A549 (cell line): Measurements from ENCODE around the gene HOXB4. TPM values are rescaled to one million over a fixed set of nuclear protein-coding genes. Genes with fewer than 3 reads are reported as not detected.

Experiments
- ATAC-seq, 2 experiments: fragments of 200-7000 bp in 1 of 2; fragments of >200 bp in 1 of 2; cut with Nextera tagmentation in 1 of 2; cut with Tn5 transposase in 1 of 2; 3 replicates each; pipeline versions ENCODE4 v1.8.0 to v1.9.1; 2018 to 2020; ENCODE audit warnings: mild to moderate bottlenecking in 1 of 2, moderate library complexity in 1 of 2
- CTCF ChIA-PET: fragments of 300-600 bp; sonication (Branson Sonifier 250); formaldehyde crosslinking; extraction: SDS; loops from one replicate; lab custom pipeline; 2021; ENCODE audit warnings: antibody characterized with exemption, inconsistent platforms; lab: Yijun Ruan, JAX
- POLR2A ChIA-PET: fragments of 350-600 bp; formaldehyde crosslinking; extraction: SDS; loops from one replicate; lab custom pipeline; 2021; ENCODE audit warnings: antibody characterized with exemption, inconsistent platforms; lab: Yijun Ruan, JAX
- DNase-seq, 2 experiments: peaks; one replicate each; pipeline versions ENCODE4 v3.0.0 to v3.0.0-alpha.2; 2011 to 2016; ENCODE audit warnings: low read depth in 1 of 2, low spot score in 1 of 2
- FAIRE-seq: peaks from 2 replicates; lab custom pipeline; 2011; peaks lifted over from hg19 to GRCh38; lab: Jason Lieb, UNC
- H3K27ac ChIP-seq, 2 experiments: fragments of >200 bp; sonication (Bioruptor Twin); formaldehyde crosslinking; 3 replicates each; pipeline ENCODE4 v1.5.1; 2016 to 2017
- H3K4me1 ChIP-seq: fragments of >200 bp; sonication (Bioruptor Twin); formaldehyde crosslinking; 3 replicates; pipeline ENCODE4 v1.6.1; 2016
- H3K4me2 ChIP-seq: fragments of >200 bp; sonication (Bioruptor Twin); formaldehyde crosslinking; 3 replicates; pipeline ENCODE4 v1.6.1; 2016
- H3K4me3 ChIP-seq: fragments of >200 bp; sonication (Bioruptor Twin); formaldehyde crosslinking; 3 replicates; pipeline ENCODE4 v1.5.1; 2016
- H3K9me3 ChIP-seq: fragments of >200 bp; sonication (Bioruptor Twin); formaldehyde crosslinking; 3 replicates; pipeline ENCODE4 v1.6.1; 2016
- CBX2 ChIP-seq: fragments of 200-600 bp; sonication (generic); IDR thresholded peaks from 2 replicates; pipeline ENCODE4 v1.6.1; 2016; ENCODE audit warnings: low read depth, mild to moderate bottlenecking, borderline replicate concordance
- CHD2 ChIP-seq: fragments of 150-350 bp; IDR thresholded peaks from 2 replicates; pipeline ENCODE4 v1.6.1; 2014; ENCODE audit warnings: low read length; ENCODE audit not compliant: partially characterized antibody
- EP300 ChIP-seq, 2 experiments: fragments of >200 bp; sonication (Bioruptor Twin); formaldehyde crosslinking; IDR thresholded peaks; 2 replicates in 1 of 2; 3 replicates in 1 of 2; pipeline ENCODE4 v1.6.1; 2016 to 2017
- FOSL2 ChIP-seq, 2 experiments: fragments of 450-650 bp in 1 of 2; fragments of >200 bp in 1 of 2; sonication (Bioruptor Twin) in 1 of 2; formaldehyde crosslinking; IDR thresholded peaks; 2 replicates each; pipeline versions ENCODE4 v1.5.0 to v1.6.1; 2016 to 2020; ENCODE audit warnings: mild to moderate bottlenecking in 1 of 2, moderate library complexity in 1 of 2
- HDAC2 ChIP-seq: fragments of 200-600 bp; sonication (generic); IDR thresholded peaks from 2 replicates; pipeline ENCODE4 v1.6.1; 2016
- HEYL ChIP-seq: fragments of 250-450 bp; sonication (Bioruptor Pico); IDR thresholded peaks from 2 replicates; pipeline ENCODE4 v1.8.0; 2021; ENCODE audit warnings: mild to moderate bottlenecking, moderate library complexity
- HMGXB4 ChIP-seq: fragments of 250-450 bp; sonication (Bioruptor Pico); IDR thresholded peaks from 2 replicates; pipeline ENCODE4 v1.5.0; 2021; ENCODE audit warnings: mild to moderate bottlenecking, moderate library complexity, borderline replicate concordance
- HOXA7 ChIP-seq: fragments of 250-450 bp; sonication (Bioruptor Pico); IDR thresholded peaks from 2 replicates; pipeline ENCODE4 v1.5.0; 2020; ENCODE audit warnings: mild to moderate bottlenecking, moderate library complexity
- JUNB ChIP-seq: fragments of >200 bp; sonication (Bioruptor Twin); formaldehyde crosslinking; IDR thresholded peaks from 2 replicates; pipeline ENCODE4 v1.6.1; 2016
- MAFK ChIP-seq: fragments of 450-650 bp; IDR thresholded peaks from 2 replicates; pipeline ENCODE4 v1.6.1; 2014; ENCODE audit not compliant: partially characterized antibody
- MYC ChIP-seq: IDR thresholded peaks from 2 replicates; pipeline ENCODE4 v1.6.1; 2012; ENCODE audit warnings: mild to moderate bottlenecking, inconsistent platforms, low read length, improper control_type of control experiment, borderline replicate concordance
- REST ChIP-seq: fragments of 200-600 bp; sonication (generic); IDR thresholded peaks from 2 replicates; pipeline ENCODE4 v1.6.1; 2016; ENCODE audit warnings: antibody characterized with exemption, mild to moderate bottlenecking, moderate library complexity
- RNF2 ChIP-seq: fragments of 200-600 bp; sonication (generic); IDR thresholded peaks from 2 replicates; pipeline ENCODE4 v1.6.1; 2016; ENCODE audit warnings: low read depth, mild to moderate bottlenecking, antibody characterized with exemption, moderate library complexity, borderline replicate concordance
- SMC3 ChIP-seq: fragments of >200 bp; sonication (Bioruptor Twin); formaldehyde crosslinking; IDR thresholded peaks from 3 replicates; pipeline ENCODE4 v1.6.1; 2018; ENCODE audit warnings: inconsistent platforms
- SREBF2 ChIP-seq: fragments of 450-650 bp; IDR thresholded peaks from 2 replicates; pipeline ENCODE4 v1.6.1; 2014; ENCODE audit warnings: mild to moderate bottlenecking, moderate library complexity
- TFCP2L1 ChIP-seq: fragments of 250-450 bp; sonication (Bioruptor Pico); IDR thresholded peaks from 2 replicates; pipeline ENCODE4 v1.5.0; 2021; ENCODE audit warnings: mild to moderate bottlenecking
- TP53 ChIP-seq: fragments of 250-450 bp; sonication (Bioruptor Pico); IDR thresholded peaks from 2 replicates; pipeline ENCODE4 v1.5.0; 2021; ENCODE audit warnings: mild to moderate bottlenecking, moderate library complexity
- ZFP36 ChIP-seq: fragments of 450-650 bp; IDR thresholded peaks from 2 replicates; pipeline ENCODE4 v1.6.1; 2014; ENCODE audit warnings: borderline replicate concordance; ENCODE audit not compliant: partially characterized antibody
- WGBS: methylation state at CpG from one replicate; pipeline ENCODE4 v1.1.6; 2017; ENCODE audit errors: missing lambda C conversion rate; 5-methylcytosine and 5-hydroxymethylcytosine counted together
- polyA plus RNA-seq, 4 experiments: library from polyadenylated mRNA; depleted of rRNA in 3 of 4; stranded (reverse); fragments of >200 nt; fragmentation: RNase III in 1 of 4; extraction: RNeasy Plus Mini Kit Qiagen cat#74134 plus additional on column Dnase treatment in 1 of 4; gene quantifications; 2 replicates in 3 of 4; 3 replicates in 1 of 4; pipeline ENCODE4 v1.2.3, GENCODE V29; 2011 to 2017
- TF ChIP-seq, protein P1 (sequence below): IDR thresholded peaks from 2 replicates; pipeline ENCODE4 v1.6.1; 2012
- TF ChIP-seq, protein P2 (sequence below): fragments of >200 bp; sonication (Bioruptor Twin); formaldehyde crosslinking; IDR thresholded peaks from 3 replicates; pipeline ENCODE4 v1.6.1; 2016

Gene HOXB4
- polyA plus RNA-seq, 2 of the 4 experiments (the other 2 are of a cell fraction): 0.30 to 0.74 TPM

DNA sequence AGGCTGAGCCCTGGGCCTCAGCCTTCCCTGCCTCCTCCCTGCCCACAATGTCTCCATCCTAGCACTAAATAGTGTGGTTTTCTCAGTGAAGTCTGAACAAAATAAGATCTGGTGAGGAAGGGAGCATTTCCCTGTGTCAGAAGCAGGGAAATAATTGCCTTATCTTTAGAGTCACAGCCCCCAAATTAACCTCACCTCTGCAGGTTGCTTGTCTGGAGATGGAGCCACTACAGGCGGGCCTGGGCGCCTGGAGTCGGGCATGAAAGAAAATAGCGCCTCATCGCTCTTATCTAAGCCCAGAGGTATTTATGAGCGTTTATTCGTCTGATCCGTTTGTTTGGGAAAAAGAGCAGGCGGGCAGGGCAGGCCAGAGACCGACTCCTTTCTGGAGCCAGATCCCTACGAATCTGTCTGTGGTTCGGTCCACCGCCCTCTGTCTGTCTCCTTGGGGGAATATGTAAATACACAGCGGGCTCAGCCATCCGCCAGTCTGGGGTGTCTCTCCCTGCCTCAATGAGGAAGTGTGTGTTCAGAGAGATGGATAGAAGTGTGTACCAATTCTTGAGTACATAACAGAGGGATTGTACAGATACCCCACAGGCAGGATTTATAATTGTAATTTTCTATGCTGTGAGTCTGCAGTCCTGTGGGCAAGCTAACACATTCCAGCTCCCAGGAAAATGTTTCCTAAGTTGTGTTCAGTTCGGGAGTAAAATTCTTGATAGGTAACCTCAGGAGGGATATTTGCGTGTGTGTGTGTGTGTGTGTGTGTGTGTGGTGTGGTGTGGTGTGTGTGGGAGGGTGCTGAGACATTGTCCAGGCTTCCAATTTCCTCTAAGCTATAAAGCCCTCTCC lies 22.3 kb upstream of the HOXB4 start:
- ChIA-PET CTCF (interaction anchor here (0.5 to 3.0 kb wide), 11 partner anchors 9 to 570 kb away, joined by 3 to 10 read pairs (median 3); no protein-coding TSS in a partner anchor), POLR2A (no interaction called here)
- FAIRE-seq (no peak), DNase-seq (no peak), ATAC-seq (no peak)
- WGBS: 69% methylated on average over 17 of the region's 17 CpGs
- no peaks in the 10 kb centered on the region for H3K9me3 ChIP-seq
- H3K4me3 ChIP-seq: no peak overlapping the region
- TF ChIP-seq HOXA7 (CRISPR knock-in tag): no peak
- no peak for TF ChIP-seq HEYL
- TF ChIP-seq CBX2: no peak
- no peak for TF ChIP-seq REST
- TF ChIP-seq MAFK: no peak
- TF ChIP-seq HDAC2: no peak
- no peak for TF ChIP-seq RNF2
- no peak for TF ChIP-seq HMGXB4
- TF ChIP-seq MYC: no peak
- TF ChIP-seq TFCP2L1 (CRISPR knock-in tag): no peak
- TF ChIP-seq, protein P1, sequence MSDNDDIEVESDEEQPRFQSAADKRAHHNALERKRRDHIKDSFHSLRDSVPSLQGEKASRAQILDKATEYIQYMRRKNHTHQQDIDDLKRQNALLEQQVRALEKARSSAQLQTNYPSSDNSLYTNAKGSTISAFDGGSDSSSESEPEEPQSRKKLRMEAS: no peak
- no peak for TF ChIP-seq FOSL2 (IDR thresholded peaks at IDR 0.05)
- no peak for TF ChIP-seq FOSL2 (CRISPR knock-in tag; IDR thresholded peaks at IDR 0.05)
- TF ChIP-seq SREBF2: no peak
- no peak for TF ChIP-seq TP53 (CRISPR knock-in tag)
- TF ChIP-seq SMC3: no peak
- no peak for TF ChIP-seq EP300 (IDR thresholded peaks at IDR 0.05)
- TF ChIP-seq JUNB: no peak
- no peak for TF ChIP-seq CHD2
- TF ChIP-seq, protein P2, sequence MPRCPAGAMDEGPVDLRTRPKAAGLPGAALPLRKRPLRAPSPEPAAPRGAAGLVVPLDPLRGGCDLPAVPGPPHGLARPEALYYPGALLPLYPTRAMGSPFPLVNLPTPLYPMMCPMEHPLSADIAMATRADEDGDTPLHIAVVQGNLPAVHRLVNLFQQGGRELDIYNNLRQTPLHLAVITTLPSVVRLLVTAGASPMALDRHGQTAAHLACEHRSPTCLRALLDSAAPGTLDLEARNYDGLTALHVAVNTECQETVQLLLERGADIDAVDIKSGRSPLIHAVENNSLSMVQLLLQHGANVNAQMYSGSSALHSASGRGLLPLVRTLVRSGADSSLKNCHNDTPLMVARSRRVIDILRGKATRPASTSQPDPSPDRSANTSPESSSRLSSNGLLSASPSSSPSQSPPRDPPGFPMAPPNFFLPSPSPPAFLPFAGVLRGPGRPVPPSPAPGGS: no peak
- H3K4me1 ChIP-seq: peaks cover 29% of the 10 kb centered on the region
- peak overlapping the region; percentile 91 for H3K4me2 ChIP-seq
- H3K27ac ChIP-seq: peak overlapping the region; percentile 91 to 95

DNA sequence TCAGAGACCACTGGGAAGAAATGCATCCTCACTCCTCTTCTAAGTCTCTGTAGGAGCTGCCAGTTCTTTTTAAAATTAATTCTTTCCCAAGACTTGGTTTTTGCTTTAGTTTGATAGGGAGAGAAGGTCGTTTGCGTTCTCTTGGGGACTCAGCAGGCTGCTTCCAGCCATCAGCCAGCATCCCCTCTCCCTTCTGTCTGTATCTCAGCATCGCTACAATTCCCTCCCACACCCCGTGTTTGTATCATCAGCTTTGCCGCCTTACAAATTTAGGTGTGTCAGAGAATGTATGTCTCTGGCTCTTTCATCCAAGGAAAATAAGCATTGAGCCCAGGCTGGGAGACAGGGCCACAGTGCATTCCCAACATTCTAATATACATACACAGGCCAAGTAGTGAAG lies 21.2 kb upstream of the HOXB4 start:
- DNase-seq (no peak), ATAC-seq (no peak), FAIRE-seq (no peak)
- Histone ChIP-seq H3K4me3 (no peak overlapping the region), H3K4me1 (peaks cover 25% of the 10 kb centered on the region), H3K4me2 (no peak overlapping the region), H3K27ac (0 out of 6 replicates have a peak overlapping the region, but pooled peaks of 1 of the 2 experiments have one; percentile 14), H3K9me3 (no peaks in the 10 kb centered on the region)
- WGBS: 84% methylated on average over 5 of the region's 5 CpGs
- TF ChIP-seq ZFP36: no peak
- POLR2A ChIA-PET: no interaction called here
- CTCF ChIA-PET: interaction anchor here (1.0 to 3.0 kb wide), 5 partner anchors 106 to 576 kb away, joined by 3 to 10 read pairs (median 4); no protein-coding TSS in a partner anchor
